Esophagus muscularis mucosa (tissue), 3 donors: ENCODE results near the gene MGAT4A.

Experiments used
- CTCF ChIP-seq, 3 experiments: fragments of 200-600 bp in 2 of 3; fragments of 450-650 bp in 1 of 3; sonication (generic) in 2 of 3; IDR thresholded peaks; one replicate each; pipeline ENCODE4 v1.5.1; 2017 to 2019; ENCODE audit warnings: antibody characterized with exemption in 3 of 3, mild to moderate bottlenecking in 2 of 3, moderate library complexity in 1 of 3
- POLR2AphosphoS5 ChIP-seq, 2 donors: sonication (generic); formaldehyde crosslinking; IDR thresholded peaks; one replicate each; pipeline ENCODE4 v1.6.1; 2017; ENCODE audit warnings: antibody characterized with exemption in 2 of 2

- TF ChIP-seq CTCF (IDR thresholded peaks at IDR 0.05): no peak
- no peak for TF ChIP-seq POLR2AphosphoS5 (IDR thresholded peaks at IDR 0.05)
These were observed 37.6 kb upstream of the MGAT4A start for GRCh38 chr2:98768384-98769113.
